Activated B cell treated with CpG ODN at 0.5 μM for 24 hours (primary cell): ENCODE results near the gene COL9A1. TPM values are rescaled to one million over a fixed set of nuclear protein-coding genes. Genes with fewer than 3 reads are reported as not detected.

Source experiments
- ATAC-seq: fragments of 200-7000 bp; cut with Tn5 transposase; one replicate; pipeline ENCODE4 v1.10.0; 2021; ENCODE audit warnings: low read depth, mild to moderate bottlenecking, moderate library complexity
- CTCF ChIA-PET: fragments of 350-600 bp; sonication (Branson Sonifier 250); formaldehyde crosslinking; loops from one replicate; lab custom pipeline; 2021; ENCODE audit warnings: antibody characterized with exemption; lab: Charles Lee
- POLR2A ChIA-PET: fragments of 350-600 bp; sonication (Branson Sonifier 250); formaldehyde crosslinking; loops from one replicate; lab custom pipeline; 2021; ENCODE audit warnings: antibody characterized with exemption; lab: Charles Lee
- DNase-seq: peaks from one replicate; pipeline ENCODE4 v3.0.0; 2022
- H3K27ac Mint-ChIP-seq: one replicate; pipeline ENCODE4 v1.8.0; 2020; ENCODE audit warnings: mixed read lengths
- H3K27me3 Mint-ChIP-seq: one replicate; pipeline ENCODE4 v1.8.0; 2021; ENCODE audit warnings: mixed read lengths
- H3K36me3 Mint-ChIP-seq: one replicate; pipeline ENCODE4 v1.8.0; 2021; ENCODE audit warnings: low read depth, mixed read lengths
- H3K4me1 Mint-ChIP-seq: one replicate; pipeline ENCODE4 v1.8.0; 2021; ENCODE audit warnings: mixed read lengths
- H3K4me3 Mint-ChIP-seq: one replicate; pipeline ENCODE4 v1.8.0; 2020; ENCODE audit warnings: mild to moderate bottlenecking, mixed read lengths
- H3K9me3 Mint-ChIP-seq: one replicate; pipeline ENCODE4 v1.8.0; 2020; ENCODE audit warnings: mixed read lengths
- CTCF ChIP-seq: fragments of 200-600 bp; IDR thresholded peaks from one replicate; pipeline ENCODE4 v1.8.0; 2022; ENCODE audit warnings: antibody characterized with exemption, mild to moderate bottlenecking
- intact Hi-C: fragments of 100-400 bp; cut with micrococcal nuclease; formaldehyde crosslinking; loops from one replicate; pipeline ENCODE4 v1.15.1; 2024
- total RNA-seq: library from RNA; stranded (reverse); gene quantifications from 2 replicates; pipeline ENCODE4 v1.2.3, GENCODE V29; 2022

COL9A1 gene
- total RNA-seq, 1 donor from 2014 or later = not detected

DNA sequence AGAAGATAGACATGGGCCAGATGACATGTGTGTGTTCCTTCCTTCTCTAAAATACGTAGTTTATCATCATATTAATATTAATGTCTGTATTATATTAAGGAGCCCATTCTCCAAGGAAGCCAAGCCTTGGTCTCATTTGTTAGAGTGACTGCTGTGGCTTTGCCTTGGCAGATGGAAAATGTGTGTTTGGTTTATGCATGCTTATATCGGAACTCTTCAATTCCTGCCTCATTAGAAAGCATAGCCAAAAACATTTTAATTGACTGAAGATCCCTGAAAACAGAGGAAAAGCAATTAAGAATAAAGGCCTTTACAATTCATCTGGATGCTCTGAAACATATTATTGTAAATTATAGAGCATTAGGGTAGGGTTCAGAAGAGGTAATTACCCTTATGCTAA, 106.4 kb downstream of the COL9A1 start:
- Mint-ChIP-seq H3K9me3 (no peaks in the 10 kb centered on the region), H3K27me3 (no peaks in the 10 kb centered on the region), H3K36me3 (peaks cover 52% of the 10 kb centered on the region), H3K4me3 (no peak overlapping the region), H3K4me1 (no peaks in the 10 kb centered on the region), H3K27ac (no peak overlapping the region)
- no peak for TF ChIP-seq CTCF
- intact Hi-C loops = no loop called here
- ATAC-seq (no peak), DNase-seq (no peak)
- POLR2A ChIA-PET = no interaction called here
- CTCF ChIA-PET = no interaction called here

DNA sequence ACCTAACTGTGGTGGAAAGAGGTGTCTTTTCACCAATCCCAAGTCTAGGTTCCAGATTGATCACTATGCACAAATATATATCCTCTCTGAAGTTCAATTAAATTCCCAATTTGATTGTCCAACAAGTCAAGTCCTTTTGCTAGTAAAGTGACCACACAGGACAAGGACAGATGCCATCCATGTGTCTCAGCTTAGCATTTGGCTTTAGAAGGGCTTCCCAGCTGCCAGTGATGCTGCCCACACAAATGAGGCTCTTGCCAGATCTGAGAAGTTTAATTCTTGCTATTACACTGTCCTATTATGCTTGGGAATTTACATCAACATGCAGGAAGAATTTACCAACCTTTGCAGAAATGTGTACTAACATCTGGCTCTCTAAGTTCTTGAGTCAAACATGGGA, 108.5 kb downstream of the COL9A1 start:
- no peaks in the 10 kb centered on the region for H3K27me3 Mint-ChIP-seq
- H3K36me3 Mint-ChIP-seq = peaks cover 61% of the 10 kb centered on the region
- H3K4me1 Mint-ChIP-seq = no peaks in the 10 kb centered on the region
- ATAC-seq = no peak
- intact Hi-C loops = no loop called here
- no peaks in the 10 kb centered on the region for H3K9me3 Mint-ChIP-seq
- TF ChIP-seq CTCF = no peak
- no peak overlapping the region for H3K27ac Mint-ChIP-seq
- ChIA-PET CTCF (no interaction called here), POLR2A (no interaction called here)
- H3K4me3 Mint-ChIP-seq = no peak overlapping the region
- no peak for DNase-seq

GRCh38 chr6:70188202-70188601, 114.7 kb downstream of the COL9A1 start:
- Mint-ChIP-seq H3K4me1 (no peaks in the 10 kb centered on the region), H3K27ac (no peak overlapping the region), H3K4me3 (no peak overlapping the region), H3K9me3 (no peaks in the 10 kb centered on the region), H3K36me3 (peaks cover 57% of the 10 kb centered on the region), H3K27me3 (no peaks in the 10 kb centered on the region)
- DNase-seq (no peak), ATAC-seq (no peak)
- POLR2A ChIA-PET = no interaction called here
- intact Hi-C loops = no loop called here
- no peak for TF ChIP-seq CTCF
- CTCF ChIA-PET = no interaction called here

GRCh38 chr6:70186461-70186860, 116.4 kb downstream of the COL9A1 start:
- no peak for ATAC-seq
- intact Hi-C loops = no loop called here
- Mint-ChIP-seq H3K9me3 (no peaks in the 10 kb centered on the region), H3K27me3 (no peaks in the 10 kb centered on the region), H3K36me3 (peaks cover 42% of the 10 kb centered on the region), H3K4me1 (no peaks in the 10 kb centered on the region), H3K27ac (no peak overlapping the region), H3K4me3 (no peak overlapping the region)
- DNase-seq = no peak
- POLR2A ChIA-PET = no interaction called here
- CTCF ChIA-PET = no interaction called here
- no peak for TF ChIP-seq CTCF

GRCh38 chr6:70184723-70185122, 118.2 kb downstream of the COL9A1 start:
- H3K4me3 Mint-ChIP-seq = no peak overlapping the region
- ChIA-PET CTCF (no interaction called here), POLR2A (no interaction called here)
- no peak for TF ChIP-seq CTCF
- peaks cover 32% of the 10 kb centered on the region for H3K36me3 Mint-ChIP-seq
- no peaks in the 10 kb centered on the region for H3K27me3 Mint-ChIP-seq
- no peak for DNase-seq
- no peaks in the 10 kb centered on the region for H3K9me3 Mint-ChIP-seq
- H3K4me1 Mint-ChIP-seq = no peaks in the 10 kb centered on the region
- ATAC-seq = no peak
- H3K27ac Mint-ChIP-seq = no peak overlapping the region
- intact Hi-C loops = no loop called here
